RPMI8226 (cell line): ENCODE measurements around the gene OR2C3.

Source experiments
- DNase-seq: peaks from one replicate; pipeline ENCODE4 v3.0.0-alpha.2; 2015

OR2C3 gene

GRCh38 chr1:247517795-247518612 is 18.2 kb downstream of the OR2C3 start:
- no peak for DNase-seq

GRCh38 chr1:247506831-247507230 is 29.4 kb downstream of the OR2C3 start:
- DNase-seq, result no peak

GRCh38 chr1:247500865-247501264 is 35.4 kb downstream of the OR2C3 start:
- no peak for DNase-seq

- no peak for DNase-seq
Observed at GRCh38 chr1:247496581-247497285, 39.5 kb downstream of the OR2C3 start.

GRCh38 chr1:247494767-247495166 is 41.5 kb downstream of the OR2C3 start:
- no peak for DNase-seq

GRCh38 chr1:247493106-247493505 is 43.1 kb downstream of the OR2C3 start:
- DNase-seq, result no peak

- DNase-seq, result no peak
Observed at GRCh38 chr1:247491328-247491727, 44.9 kb downstream of the OR2C3 start.

GRCh38 chr1:247487057-247487456 is 49.2 kb downstream of the OR2C3 start:
- DNase-seq, result peak; percentile 70

GRCh38 chr1:247482747-247483146 is 53.5 kb downstream of the OR2C3 start:
- DNase-seq, result no peak

GRCh38 chr1:247476328-247477058 is 59.7 kb downstream of the OR2C3 start:
- DNase-seq, result peak; percentile 81

GRCh38 chr1:247475793-247476192 is 60.4 kb downstream of the OR2C3 start:
- DNase-seq, result no peak
